Stimulated activated CD8-positive, alpha-beta memory T cell treated with anti-CD3 and anti-CD28 coated beads, Interleukin-4, amount 100 ng/mL, for 24 hours (primary cell): ENCODE measurements around the gene THAP3.
A peak's percentile ranks its signal among the peaks of the same experiment; 100 is the strongest.

Experiments used
- DNase-seq: peaks from one replicate; pipeline ENCODE4 v3.0.0-alpha.2; 2020; ENCODE audit warnings: low read depth

Gene THAP3

DNA sequence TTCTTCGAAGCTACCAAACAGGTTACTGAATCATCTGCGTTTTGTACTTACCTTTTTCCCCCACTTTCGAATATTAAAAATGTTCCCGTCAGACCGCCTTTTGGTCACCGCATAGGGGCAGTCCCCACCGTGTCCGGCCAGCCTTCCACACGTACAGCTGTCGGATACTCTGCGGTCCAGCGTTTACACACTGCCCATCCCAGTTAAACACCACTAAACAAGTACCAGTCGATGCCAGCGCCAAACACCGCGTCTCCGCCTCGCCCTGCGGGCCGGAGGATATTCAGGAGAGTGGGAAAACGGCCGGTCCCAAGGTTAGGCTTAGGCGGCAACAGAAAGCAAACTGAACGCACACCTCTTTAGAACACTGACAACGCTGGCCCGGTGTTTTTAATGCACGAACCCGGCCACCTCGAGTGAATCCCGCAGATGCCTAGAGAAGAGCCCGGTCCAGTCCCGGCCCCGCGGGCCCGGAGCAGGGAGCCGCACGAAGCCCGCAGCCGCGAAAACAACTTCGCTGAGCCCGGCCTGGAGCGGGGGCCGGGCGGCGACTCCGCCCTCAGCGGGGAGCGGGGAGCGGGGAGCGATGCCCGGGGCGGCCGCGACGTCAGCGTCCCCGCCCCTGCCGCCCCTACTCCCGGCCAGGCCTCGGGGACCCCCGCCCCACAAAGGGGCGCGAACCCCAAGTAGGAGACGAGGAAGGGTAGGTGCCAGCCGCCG is 11.9 kb upstream of the THAP3 start:
- no peak for DNase-seq

DNA sequence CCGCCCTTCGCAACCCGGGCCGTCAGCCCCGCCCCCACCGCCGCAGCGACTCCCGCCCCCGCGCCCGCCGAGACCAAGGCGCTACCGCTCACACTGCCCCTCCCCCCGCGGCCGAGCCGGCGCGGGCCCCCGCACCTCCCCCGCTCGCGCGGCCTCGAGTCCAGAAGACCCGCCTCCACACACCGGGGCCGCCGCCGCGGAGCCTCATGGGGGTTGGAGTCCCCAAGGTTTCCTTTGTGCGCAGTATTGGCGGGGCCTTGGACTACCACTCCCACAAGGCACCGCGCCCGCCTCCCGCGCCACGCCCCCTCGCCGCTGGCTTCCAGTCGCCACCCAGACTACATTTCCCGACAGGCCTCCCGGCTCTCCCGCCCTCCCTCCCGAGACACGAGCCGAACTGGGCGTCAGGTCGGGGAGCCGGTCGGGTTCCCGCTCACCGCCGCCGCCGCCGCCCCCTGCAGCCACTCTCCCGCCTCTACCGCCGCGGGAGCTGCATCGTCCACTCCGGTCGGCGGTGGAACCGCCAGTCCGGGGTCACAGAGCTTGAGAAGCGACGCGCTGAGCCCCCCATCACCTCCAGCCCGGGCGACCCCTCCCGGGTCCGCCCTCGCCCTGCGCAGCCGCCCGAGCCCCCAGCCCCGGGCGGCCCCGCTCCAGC is 11.2 kb upstream of the THAP3 start, which contains the start of gene PHF13:
Gene PHF13, plus strand, starts transcription at position 371 of the 658 bp plus-strand sequence. CDS start 336 bp downstream, outside the sequence.
- peak; percentile 99 for DNase-seq

DNA sequence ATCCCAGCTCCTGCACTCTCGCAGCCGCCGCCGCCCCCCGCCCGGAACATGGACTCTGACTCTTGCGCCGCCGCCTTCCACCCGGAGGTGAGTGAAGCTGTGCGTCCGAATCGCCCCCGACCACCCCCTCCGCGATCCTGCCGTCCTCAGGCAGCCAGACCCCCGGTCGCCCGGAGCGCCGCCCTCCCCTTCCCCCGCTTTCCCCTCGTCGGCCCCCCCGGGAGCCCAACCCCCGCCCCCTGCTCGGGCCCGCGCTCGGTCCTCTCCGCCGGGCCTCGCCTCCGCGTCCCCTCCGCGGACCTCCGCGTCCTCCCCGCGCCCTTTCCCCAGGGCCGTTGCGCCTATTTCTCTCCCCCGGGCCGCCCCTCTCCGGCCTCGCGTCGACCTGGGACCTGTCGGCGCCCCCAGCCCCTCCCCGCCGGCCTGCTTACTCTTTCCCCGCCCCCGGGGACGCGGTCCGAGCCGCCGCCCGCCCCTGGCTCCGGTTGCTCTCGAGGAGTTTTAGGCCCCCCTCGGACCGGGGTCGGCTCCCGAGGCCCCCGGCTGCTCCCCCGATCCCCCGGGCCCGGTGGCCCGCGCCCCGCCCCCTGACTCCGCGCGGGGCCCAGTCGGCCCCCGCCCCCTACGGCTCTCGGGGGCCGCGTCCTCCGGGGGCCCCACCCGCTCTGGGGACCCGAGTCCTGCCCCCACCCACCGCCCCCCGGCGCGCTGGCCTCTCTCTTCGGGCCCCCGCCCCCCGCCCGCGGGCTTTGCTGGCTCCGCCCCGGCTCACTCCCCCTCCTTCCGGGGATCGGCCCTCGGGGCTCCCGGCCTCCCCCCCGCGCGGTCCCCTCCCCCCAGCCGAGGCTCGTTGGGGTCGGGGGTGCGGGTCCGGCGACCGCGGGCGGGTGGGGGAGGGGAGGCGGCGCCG is 10.4 kb upstream of the THAP3 start:
- DNase-seq = peak; percentile 56

DNA sequence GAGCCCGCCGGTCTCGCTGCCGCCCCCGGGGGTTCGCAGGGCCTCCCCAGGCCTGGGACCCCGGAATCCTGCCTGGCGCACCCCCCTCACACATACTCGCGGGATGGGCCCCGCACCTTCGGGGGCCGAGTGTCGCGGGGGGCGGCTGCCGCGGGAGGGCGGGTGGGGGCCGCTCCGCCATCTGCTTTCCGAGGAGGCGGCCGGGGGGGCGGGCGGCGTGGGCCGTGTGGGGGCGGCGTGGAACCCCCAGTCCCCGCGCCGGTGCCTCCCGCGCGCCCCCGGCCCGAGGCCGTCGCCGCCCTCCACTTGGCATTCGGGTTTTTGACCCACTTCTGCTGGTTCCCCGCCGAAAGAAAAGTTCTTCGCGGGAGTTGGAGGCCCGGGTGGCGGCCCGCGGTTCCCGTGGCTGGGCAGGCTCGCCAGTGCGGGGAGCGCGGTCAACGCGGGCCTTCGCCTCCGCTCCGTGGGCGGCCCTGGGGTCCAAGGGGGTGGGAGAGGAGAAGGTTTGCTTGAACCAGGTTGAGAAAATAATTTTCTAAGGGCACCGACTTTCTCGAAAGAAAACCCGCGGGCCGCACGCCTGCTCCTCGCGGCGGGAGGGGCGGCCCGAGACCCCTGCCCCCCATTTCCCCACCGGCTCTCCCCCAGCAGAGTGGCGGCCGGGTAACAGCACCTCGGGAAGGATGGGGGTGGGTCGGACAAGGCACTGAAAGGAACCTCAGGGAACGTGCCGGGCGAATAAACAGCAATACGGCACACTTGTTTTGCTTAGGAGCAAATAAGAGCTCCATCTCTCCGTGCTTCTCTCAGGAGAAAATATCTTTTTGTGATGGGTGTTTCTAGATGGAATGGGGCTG is 9.5 kb upstream of the THAP3 start:
- no peak for DNase-seq

DNA sequence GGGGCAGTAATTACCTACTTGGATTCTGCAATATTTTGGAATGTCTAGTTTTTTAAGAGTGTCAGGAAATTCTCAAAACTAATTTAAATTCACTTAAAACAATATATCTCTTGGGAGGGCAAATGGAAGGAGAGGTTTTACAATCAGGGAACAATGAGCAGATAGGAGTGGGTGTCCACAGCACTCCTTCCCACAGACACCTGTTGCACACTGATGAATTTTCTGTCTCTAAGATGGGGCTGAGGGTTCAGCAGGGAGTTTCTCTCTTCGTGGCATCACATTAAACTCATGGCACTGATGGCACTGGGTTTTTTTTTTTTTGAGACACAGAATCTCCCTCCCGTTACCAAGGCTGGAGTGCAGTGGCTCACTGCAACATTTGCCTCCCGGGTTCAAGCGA is 5.6 kb upstream of the THAP3 start:
- DNase-seq = no peak

DNA sequence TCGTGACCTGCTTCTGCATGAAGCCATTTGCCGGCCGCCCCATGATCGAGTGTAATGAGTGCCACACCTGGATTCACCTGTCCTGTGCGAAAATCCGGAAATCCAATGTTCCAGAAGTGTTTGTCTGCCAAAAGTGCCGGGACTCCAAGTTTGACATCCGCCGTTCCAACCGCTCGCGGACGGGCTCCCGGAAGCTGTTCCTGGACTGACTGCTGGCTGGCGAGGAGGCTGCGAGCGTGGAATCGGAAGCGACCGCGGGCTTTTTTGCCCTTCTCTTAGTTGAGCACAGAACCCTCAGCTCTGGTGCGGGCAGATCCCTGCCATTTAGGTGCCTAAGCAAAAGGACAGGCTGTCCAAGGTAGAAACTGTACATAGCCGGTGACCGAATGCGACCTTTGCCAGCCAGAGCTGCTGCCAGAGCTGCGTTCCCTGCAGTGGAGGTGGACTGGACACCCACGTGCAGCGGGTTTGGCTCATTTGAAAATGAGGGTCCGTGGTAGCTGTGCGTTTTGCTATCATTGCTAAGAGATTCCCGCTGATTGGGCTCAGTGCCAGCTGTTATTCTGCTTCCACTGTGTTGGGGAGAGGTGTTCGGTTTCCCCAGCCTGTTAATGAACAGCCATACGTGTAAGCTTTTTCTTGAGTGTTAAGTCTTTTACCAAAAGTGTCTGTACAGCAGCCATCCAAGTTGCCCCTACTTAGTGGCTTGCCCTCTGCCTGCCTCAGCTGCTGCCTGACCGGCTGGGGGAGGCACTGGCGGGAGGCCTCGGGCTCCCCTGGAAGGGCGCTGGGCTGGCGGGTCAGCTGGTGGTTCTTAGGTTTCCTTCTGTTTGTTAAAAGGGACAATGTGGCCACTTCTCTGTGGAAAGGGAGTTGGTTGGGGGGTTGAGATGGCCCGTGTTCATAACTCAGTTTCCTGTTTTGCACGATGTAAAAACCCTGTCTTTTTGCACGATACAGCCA is 3.0 kb upstream of the THAP3 start:
- no peak for DNase-seq

DNA sequence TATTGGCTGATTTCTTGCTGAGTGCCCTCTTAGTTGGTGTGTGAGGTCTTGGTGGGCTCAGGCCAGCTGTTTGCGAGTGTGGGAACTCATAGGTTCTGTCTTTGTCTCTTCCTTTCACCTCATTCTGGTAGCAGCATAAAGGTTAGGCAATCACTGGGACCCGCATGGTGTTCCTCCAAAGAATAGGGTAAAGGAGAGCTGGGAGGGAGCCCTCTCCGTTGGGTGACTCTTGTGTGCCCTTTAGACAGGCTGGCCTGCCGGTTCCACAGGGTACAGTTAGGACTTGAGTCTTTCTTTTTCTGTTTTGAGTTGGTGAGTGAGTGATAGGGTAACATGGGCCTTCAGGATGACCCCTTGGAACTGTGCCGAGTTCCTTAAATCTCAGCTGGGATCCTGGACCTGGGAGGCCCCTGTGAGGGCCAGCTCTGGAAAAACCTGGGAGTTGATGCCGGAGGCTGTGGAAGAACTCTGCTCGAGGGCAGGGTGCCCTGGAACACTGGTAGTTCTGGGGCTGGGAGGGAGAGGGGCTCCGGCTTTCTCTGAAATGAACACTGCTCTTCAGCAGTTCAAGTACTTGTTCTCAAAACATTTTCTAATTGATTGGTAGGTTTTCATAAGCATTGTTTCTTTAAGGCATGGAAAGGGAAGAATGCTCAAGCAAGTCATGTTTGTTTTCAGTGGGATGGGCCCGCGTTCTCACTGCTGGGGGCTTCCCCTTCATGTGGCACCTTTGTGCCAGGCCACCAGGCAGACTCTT is 2.1 kb upstream of the THAP3 start:
- no peak for DNase-seq

DNA sequence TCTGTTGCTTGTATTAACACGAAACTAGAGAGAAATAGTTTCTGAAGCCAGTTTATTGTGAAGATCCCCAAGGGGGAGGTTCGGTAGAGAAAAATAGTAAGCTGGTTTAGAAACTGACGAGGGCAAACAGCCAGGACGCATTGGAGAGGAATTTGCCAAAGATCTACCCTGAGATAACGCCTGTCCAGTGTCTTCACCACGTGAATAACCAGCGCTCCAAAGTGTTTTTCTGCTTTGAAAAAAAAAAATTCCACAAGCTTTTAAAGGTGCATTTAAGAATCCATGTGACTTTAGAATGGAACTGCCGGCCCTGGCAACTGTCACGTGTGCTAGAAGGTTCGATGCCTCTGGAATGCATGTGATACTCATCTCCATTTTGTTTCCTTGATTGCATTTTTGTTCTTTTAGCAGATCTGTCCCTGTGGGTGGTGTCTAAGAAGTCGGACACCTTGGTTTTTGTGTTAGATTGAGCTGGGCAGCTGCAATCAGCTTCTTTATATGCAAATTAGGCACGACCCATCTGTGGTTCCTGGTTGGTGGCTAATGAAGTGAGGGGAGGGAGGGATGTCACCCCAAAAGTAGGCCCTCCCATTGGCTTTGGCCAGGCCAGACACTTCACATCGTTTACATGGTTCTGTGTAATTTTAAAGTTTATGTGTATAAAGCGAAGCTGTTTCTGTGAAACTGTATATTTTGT is 1.3 kb upstream of the THAP3 start:
- DNase-seq = no peak

DNA sequence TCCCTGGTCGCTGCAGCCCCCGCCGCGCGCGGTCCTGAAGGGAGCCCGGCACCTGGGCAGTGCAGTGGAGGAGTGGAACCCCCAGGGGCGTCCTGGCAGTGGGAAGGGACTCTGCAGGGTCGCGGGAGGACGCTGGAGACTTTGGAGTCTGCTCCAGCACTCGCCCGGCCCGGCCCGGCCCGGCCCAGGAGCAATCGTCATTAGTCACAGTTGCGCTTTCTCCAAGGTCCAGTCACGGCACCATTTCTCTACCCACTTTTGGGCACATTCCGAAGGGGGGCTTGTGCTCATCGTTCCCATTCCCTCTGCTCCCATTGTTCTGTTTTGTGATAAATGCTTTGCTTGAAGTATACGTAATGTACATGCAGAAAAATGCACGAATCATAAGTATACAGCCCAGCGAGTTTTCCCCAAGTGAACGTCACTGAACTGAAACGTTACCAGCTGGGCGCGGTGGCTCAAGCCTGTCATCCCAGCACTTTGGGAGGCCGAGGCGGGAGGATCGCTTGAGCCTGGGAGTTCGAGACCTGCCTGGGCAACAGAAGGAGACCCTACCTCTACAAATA is 999 bp downstream of the THAP3 start:
- DNase-seq = no peak

DNA sequence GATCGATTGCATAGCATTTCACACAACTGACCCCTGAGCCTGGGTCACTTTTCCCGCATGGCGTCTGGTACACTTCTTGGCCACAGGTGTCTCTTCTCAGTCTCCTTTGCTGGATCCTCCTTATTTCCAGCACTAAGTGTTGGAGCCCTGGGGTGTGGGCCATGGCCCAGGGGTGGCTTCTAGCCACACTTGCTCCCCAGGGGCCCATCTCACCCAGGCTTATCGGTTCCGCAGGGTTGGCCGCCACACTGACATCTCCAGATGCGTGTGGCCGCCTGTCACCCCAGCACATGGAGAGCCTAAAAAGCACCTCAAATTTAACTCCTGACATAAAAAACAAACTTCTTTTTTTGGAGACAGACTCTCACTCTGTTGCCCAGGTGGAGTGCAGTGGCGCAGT is 2.4 kb downstream of the THAP3 start:
- DNase-seq = no peak

DNA sequence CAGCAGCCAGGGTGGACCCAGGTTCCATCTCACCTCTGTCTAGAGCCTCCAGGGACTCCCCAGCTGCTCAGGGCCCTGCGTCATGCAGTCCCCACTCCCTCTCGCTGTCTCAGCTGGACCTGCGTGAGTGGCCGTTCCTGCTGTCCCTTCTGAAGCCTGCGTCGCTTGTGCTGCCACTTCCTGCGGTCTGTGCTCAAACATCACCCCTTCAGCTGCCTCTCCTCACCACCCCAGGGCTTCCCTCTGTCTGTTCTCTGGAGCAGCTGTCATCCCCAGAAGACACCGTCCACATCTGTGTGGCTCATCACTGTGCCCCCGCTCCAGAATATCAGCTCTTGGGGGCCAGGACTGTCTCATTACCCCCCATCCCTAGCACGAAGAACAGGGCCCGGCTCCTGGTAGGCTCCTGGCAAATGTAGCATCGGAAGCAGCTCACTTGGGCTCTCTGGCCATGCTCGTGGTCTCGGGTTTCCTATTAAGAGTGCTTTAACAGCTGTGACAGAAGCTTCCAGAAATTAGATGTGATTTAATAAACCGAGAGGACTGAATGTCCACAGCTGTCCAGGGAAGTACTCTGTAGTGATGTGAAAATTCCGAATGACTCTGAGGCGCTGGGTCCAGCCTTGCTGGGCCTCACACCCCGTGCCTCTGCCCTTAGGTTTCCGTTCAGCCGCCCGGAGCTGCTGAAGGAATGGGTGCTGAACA is 3.3 kb downstream of the THAP3 start:
- no peak for DNase-seq

DNA sequence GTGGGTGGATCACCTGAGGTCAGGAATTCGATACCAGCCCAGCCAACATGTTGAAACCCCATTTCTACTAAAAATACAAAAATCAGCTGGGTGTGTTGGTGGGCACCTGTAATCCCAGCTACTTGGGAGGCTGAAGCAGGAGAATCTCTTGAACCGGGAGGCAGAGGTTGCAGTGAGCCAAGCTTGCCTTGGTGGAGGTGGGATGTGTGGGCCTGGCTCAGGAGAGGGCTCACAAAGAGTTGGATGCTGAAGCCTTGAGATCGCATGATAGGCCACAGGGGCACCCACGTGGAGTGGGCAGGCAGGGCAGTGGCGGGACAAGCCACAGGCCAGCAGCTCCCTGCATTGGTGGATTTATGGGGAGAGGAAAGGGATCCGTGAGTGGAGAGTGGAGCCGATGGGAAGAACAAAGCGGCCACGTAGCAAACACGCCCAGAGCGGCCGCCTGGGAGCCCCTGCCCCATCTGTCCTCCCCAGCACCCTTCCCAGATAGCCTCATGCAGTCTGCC is 4.4 kb downstream of the THAP3 start:
- no peak for DNase-seq

DNA sequence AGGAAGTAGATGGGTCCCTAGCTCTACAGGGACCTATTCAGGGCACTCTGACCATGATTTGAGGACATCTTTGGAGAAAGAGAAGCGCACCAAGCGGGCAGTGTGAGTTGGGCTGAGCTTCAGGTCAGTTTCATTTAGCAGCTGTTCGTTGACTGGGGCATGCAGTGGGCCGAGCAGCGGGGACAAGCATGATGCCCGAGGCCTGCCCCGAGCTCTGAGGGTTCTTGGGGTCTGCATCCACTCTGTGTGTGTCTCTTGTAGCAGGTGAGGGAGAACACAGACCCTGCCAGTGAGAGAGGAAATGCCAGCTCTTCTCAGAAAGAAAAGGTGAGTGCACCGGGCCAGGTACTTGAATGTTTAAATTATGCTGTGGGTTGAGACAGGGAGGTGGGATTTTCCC is 5.4 kb downstream of the THAP3 start:
- DNase-seq = no peak

DNA sequence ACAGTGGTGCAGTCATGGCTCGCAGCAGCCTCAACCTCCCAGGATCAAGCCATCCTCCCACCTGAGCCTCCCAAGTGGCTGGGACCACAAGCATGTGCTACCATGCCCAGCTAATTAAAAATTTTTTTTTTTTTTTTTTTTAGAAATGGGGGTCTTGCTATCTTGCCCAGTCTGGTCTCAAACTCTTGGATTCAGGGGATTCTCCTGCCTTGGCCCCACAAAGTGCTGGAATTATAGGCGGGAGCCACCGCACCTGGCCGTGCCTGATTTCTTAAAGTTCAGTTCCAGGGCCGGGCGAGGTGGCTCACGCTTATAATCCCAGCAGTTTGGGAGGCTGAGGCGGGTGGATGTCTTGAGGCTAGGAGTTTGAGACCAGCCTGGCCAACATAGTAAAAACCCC is 6.4 kb downstream of the THAP3 start:
- no peak for DNase-seq

DNA sequence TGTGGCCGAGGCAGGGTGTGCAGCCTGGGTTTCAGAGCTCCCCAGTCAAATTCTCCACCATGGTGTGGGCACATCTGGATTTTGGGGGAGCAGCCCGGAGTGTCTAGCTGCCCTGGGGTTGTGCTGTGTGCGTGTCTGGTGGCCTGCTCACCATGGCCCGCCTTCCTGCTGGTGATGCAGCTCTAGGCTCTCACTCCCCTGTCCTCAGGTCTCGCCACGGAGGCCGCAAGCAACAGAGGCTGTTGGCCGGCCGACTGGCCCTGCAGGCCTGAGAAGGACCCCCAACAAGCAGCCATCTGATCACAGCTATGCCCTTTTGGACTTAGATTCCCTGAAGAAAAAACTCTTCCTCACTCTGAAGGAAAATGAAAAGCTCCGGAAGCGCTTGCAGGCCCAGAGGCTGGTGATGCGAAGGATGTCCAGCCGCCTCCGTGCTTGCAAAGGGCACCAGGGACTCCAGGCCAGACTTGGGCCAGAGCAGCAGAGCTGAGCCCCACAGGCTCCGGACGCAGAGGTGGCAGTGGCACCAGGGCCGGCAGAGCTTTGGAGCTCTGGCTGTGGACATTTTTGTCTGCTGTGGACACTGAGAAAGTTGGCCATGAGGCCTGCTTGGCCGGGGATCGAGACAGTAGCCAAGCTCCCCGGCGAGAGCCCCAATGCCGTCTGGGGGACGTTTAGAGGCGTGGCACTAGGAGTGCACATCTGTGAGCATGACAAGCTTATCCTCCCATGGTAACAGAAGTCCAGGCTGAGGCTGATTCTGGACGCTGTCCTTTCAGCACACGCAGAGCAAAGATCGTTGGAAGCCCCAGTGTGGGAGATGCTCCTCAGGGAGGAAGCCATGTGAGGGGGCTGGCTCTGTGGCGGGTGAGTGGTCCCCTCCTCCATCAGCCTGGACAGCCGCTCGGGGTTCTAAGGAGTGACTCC is 8.2 kb downstream of the THAP3 start:
- DNase-seq = no peak

DNA sequence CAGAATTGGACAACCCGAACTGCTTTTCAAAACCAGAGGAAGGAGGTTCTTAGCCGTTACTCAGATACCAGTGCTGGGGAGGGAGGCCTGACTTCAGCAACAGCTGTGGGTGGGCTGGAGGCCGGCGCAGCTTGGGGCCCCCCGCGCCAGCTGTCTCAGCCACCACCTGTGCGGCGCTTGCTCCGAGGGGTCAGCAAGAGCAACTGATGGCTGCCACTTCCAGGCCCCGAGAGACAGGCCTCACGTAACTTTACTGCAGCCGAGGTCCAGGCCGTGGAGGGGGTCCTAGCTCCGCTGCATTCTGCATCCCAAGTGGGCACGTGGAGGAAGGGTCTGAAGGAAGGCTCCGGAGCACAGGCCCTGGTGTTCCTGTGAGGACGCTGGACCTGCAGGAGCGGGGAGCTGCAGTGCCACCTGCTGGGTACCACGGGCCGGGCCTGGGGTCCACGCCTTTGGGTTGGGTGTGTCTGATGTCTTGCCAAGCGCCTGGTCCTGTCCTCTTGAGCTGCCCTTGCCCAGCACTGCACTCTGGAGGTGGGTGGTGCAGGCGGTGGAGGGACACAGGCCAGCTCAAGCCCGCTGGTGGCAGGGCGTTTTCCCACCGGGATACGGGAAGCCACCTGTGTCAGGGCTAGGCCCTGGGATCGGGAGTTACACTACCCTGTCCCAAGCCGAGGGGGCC is 9.8 kb downstream of the THAP3 start:
- DNase-seq = peak; percentile 35
